Nephron progenitor cell (in vitro differentiated cells): ENCODE measurements around the gene REEP1.

ENCODE experiments used
- DNase-seq: peaks from one replicate; pipeline ENCODE4 v3.0.0; 2021
- H3K27ac Mint-ChIP-seq: 2 replicates; pipeline ENCODE4 v1.8.0; 2021; ENCODE audit warnings: mild to moderate bottlenecking, moderate library complexity, mixed read lengths
- H3K27me3 Mint-ChIP-seq: 2 replicates; pipeline ENCODE4 v1.8.0; 2021; ENCODE audit warnings: mild to moderate bottlenecking, low read depth, mixed read lengths; ENCODE audit not compliant: poor library complexity
- H3K36me3 Mint-ChIP-seq: 2 replicates; pipeline ENCODE4 v1.8.0; 2021; ENCODE audit warnings: low read depth, mixed read lengths
- H3K4me1 Mint-ChIP-seq: 2 replicates; pipeline ENCODE4 v1.8.0; 2021; ENCODE audit warnings: mixed read lengths
- H3K4me3 Mint-ChIP-seq: 2 replicates; pipeline ENCODE4 v1.8.0; 2021; ENCODE audit warnings: mild to moderate bottlenecking, moderate library complexity, mixed read lengths
- H3K9me3 Mint-ChIP-seq: 2 replicates; pipeline ENCODE4 v1.8.0; 2021; ENCODE audit warnings: mild to moderate bottlenecking, moderate library complexity, mixed read lengths
- TF ChIP-seq, protein P1 (sequence below): fragments of 200-600 bp; sonication (generic); IDR thresholded peaks from 2 replicates; pipeline ENCODE4 v1.5.0; 2021; ENCODE audit warnings: antibody characterized with exemption

The REEP1 gene

DNA sequence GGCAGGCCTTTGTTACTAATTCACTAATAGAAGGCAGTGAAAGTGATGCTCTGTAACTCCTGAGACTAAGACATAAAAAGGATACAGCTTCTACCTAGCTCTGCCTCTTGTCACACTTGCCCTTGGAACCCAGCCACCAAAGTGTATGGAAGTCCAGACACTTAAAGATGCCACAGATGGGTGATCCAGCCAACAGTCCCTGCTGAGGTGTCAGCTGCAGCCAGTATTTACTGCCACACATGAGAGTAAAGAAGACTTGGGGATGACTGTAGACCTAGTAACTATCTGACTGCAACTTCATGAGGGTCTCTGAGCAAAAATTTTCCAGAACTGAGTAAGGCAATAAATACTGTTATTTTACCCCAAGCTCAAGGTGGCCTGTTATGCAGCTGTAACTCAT, 151.0 kb downstream of the REEP1 start:
- peak overlapping the region; percentile 40 for H3K27ac Mint-ChIP-seq

GRCh38 chr2:86185517-86186212, 151.8 kb downstream of the REEP1 start:
- TF ChIP-seq, protein P1, sequence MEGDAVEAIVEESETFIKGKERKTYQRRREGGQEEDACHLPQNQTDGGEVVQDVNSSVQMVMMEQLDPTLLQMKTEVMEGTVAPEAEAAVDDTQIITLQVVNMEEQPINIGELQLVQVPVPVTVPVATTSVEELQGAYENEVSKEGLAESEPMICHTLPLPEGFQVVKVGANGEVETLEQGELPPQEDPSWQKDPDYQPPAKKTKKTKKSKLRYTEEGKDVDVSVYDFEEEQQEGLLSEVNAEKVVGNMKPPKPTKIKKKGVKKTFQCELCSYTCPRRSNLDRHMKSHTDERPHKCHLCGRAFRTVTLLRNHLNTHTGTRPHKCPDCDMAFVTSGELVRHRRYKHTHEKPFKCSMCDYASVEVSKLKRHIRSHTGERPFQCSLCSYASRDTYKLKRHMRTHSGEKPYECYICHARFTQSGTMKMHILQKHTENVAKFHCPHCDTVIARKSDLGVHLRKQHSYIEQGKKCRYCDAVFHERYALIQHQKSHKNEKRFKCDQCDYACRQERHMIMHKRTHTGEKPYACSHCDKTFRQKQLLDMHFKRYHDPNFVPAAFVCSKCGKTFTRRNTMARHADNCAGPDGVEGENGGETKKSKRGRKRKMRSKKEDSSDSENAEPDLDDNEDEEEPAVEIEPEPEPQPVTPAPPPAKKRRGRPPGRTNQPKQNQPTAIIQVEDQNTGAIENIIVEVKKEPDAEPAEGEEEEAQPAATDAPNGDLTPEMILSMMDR: no peak
- no peak for DNase-seq
- peaks cover 25% of the 10 kb centered on the region for H3K36me3 Mint-ChIP-seq
- no peak overlapping the region for H3K4me3 Mint-ChIP-seq
- H3K27me3 Mint-ChIP-seq: no peaks in the 10 kb centered on the region
- no peaks in the 10 kb centered on the region for H3K9me3 Mint-ChIP-seq
- peak overlapping the region; percentile 40 for H3K27ac Mint-ChIP-seq
- peaks cover 31% of the 10 kb centered on the region for H3K4me1 Mint-ChIP-seq

More for the DNA sequence above, 151.0 kb downstream of the REEP1 start:
- H3K36me3 Mint-ChIP-seq: peaks cover 25% of the 10 kb centered on the region
- TF ChIP-seq, protein P1: no peak
- no peaks in the 10 kb centered on the region for H3K9me3 Mint-ChIP-seq
- no peaks in the 10 kb centered on the region for H3K27me3 Mint-ChIP-seq
- H3K4me3 Mint-ChIP-seq: no peak overlapping the region
- peaks cover 31% of the 10 kb centered on the region for H3K4me1 Mint-ChIP-seq
- DNase-seq: no peak

GRCh38 chr2:86176597-86176996, 160.8 kb downstream of the REEP1 start:
- DNase-seq: no peak
- no peak overlapping the region for H3K4me3 Mint-ChIP-seq
- peaks cover 6% of the 10 kb centered on the region for H3K4me1 Mint-ChIP-seq
- peaks cover 57% of the 10 kb centered on the region for H3K36me3 Mint-ChIP-seq
- H3K9me3 Mint-ChIP-seq: no peaks in the 10 kb centered on the region
- no peaks in the 10 kb centered on the region for H3K27me3 Mint-ChIP-seq
- peak overlapping the region; percentile 58 for H3K27ac Mint-ChIP-seq
- TF ChIP-seq, protein P1: no peak

DNA sequence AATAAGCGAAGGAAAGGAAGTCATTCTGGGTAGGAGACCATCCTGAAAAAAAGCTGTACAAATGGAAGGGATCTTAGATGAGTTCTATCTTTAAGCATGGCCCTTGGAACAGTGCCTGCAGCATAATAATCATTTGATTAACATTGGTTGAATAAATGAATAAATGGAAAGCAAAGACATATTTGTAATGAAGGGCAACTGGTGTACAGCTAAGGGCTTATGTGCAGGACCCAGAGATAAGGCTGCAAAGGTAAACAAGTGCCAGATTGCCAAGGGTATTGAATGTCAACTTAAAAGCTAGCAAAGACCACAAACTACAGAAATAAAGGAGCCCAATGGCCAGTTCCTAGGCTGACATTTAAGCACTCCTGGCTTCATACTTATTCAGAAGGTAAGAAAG, 161.6 kb downstream of the REEP1 start:
- Mint-ChIP-seq H3K27me3 (no peaks in the 10 kb centered on the region), H3K27ac (no peak overlapping the region), H3K4me1 (peaks cover 6% of the 10 kb centered on the region), H3K9me3 (no peaks in the 10 kb centered on the region), H3K4me3 (no peak overlapping the region), H3K36me3 (peaks cover 57% of the 10 kb centered on the region)
- no peak for DNase-seq
- TF ChIP-seq, protein P1: no peak

GRCh38 chr2:86174445-86174844, 163.0 kb downstream of the REEP1 start:
- TF ChIP-seq, protein P1: no peak
- no peak overlapping the region for H3K4me3 Mint-ChIP-seq
- H3K9me3 Mint-ChIP-seq: no peaks in the 10 kb centered on the region
- H3K27ac Mint-ChIP-seq: no peak overlapping the region
- H3K36me3 Mint-ChIP-seq: peaks cover 49% of the 10 kb centered on the region
- H3K4me1 Mint-ChIP-seq: peaks cover 6% of the 10 kb centered on the region
- DNase-seq: no peak
- H3K27me3 Mint-ChIP-seq: no peaks in the 10 kb centered on the region

DNA sequence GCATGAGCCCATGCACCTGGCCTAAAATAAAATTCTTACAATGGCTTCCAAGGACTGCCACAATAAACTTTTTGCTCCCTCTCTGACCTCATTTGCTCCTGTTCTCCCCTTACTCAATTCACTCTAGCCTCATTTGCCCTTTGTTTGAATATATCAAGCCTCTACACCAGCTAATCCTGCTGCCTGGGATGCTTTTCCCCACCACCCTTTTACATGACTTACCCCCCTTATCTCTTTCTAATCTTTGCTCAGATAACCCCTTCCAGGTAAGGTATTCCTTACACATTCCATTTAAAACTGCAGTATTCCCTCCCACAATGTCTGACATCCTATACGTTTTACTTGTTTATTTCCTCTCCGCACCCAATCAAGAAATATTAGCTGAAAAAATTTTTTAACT, 164.8 kb downstream of the REEP1 start:
- peak overlapping the region; percentile 33 for H3K27ac Mint-ChIP-seq
- TF ChIP-seq, protein P1: no peak
- no peak for DNase-seq
- no peak overlapping the region for H3K4me3 Mint-ChIP-seq
- peaks cover 51% of the 10 kb centered on the region for H3K36me3 Mint-ChIP-seq
- H3K27me3 Mint-ChIP-seq: peaks cover 3% of the 10 kb centered on the region
- H3K4me1 Mint-ChIP-seq: peaks cover 6% of the 10 kb centered on the region
- H3K9me3 Mint-ChIP-seq: no peaks in the 10 kb centered on the region
